RWPE1 (cell line): ENCODE data around the gene NRSN2.
"Not testable (repeated sequence)": the region's sequence is repeated elsewhere in the genome, so short reads cannot be mapped to it uniquely, and the experiment has no call there.

Source experiments
- CTCF ChIA-PET: fragments of 350-600 bp; sonication (Branson Sonifier 250); formaldehyde crosslinking; extraction: SDS; loops from one replicate; lab custom pipeline; 2021; lab: Yijun Ruan, JAX
- POLR2A ChIA-PET: fragments of 400-600 bp; formaldehyde crosslinking; extraction: SDS; loops from one replicate; lab custom pipeline; 2020; ENCODE audit warnings: antibody characterized with exemption; ENCODE audit not compliant: low non-redundant PET; lab: Yijun Ruan, JAX
- DNase-seq: peaks from one replicate; pipeline ENCODE4 v3.0.0; 2012; ENCODE audit warnings: low spot score
- H3K27ac ChIP-seq: fragments of 450-650 bp; 2 replicates; pipeline ENCODE4 v1.5.1; 2017
- CTCF ChIP-seq: fragments of 450-650 bp; conservative IDR thresholded peaks from 2 replicates; pipeline ENCODE4 v1.5.1; 2017; ENCODE audit warnings: low read depth, mild to moderate bottlenecking

Gene NRSN2

DNA sequence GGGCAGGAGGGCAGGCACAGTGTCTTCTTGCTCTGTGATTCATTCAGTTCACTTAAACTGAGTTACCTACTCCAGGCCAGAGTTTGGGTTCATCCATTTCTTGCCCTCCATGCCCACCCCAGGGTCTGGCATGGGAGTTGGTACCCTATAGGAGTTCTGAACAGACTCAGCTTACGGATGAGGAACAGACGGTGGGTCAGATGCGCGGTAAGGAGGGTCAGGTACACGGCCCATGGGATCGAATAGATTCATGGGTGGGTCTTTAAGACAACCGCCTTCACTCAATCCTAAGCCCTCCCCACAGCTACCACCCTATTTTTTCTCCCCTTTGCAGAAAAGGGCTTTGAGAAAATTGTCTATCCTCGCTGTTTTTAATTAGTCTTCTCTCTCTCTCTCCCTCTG, 20.6 kb downstream of the NRSN2 start:
- H3K27ac ChIP-seq: peak overlapping the region; percentile 65
- ChIA-PET CTCF (no interaction called here), POLR2A (no interaction called here)
- DNase-seq: no peak
- no peak for TF ChIP-seq CTCF

DNA sequence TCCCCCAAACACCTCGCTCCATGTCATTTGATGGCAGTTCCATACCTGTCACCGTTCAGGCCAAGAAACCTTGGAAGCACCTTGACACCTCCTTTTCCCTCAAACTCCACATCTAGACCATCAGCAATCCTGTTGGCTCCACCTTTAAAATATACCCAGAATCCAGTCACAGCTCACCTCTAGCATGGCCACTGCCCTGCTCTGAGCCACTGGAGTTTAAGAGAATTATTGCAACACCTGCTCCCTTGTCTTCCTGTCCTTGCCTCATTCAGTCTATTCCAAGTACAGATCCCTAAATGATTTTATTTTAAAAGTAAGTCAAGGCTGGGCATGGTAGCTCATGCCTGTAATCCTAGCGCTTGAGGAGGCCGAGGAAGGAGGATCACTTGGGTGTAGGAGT, 22.0 kb downstream of the NRSN2 start:
- peak overlapping the region; percentile 65 for H3K27ac ChIP-seq
- ChIA-PET POLR2A (interaction anchor here (3.6 kb wide), 1 partner anchor 12 kb away, joined by 24 read pairs; the partner anchor contains the start of gene TRIB3), CTCF (interaction anchor here (0.7 kb wide), 1 partner anchor 8 kb away, joined by 3 read pairs; no protein-coding TSS in a partner anchor)
- no peak for TF ChIP-seq CTCF
- DNase-seq: no peak

DNA sequence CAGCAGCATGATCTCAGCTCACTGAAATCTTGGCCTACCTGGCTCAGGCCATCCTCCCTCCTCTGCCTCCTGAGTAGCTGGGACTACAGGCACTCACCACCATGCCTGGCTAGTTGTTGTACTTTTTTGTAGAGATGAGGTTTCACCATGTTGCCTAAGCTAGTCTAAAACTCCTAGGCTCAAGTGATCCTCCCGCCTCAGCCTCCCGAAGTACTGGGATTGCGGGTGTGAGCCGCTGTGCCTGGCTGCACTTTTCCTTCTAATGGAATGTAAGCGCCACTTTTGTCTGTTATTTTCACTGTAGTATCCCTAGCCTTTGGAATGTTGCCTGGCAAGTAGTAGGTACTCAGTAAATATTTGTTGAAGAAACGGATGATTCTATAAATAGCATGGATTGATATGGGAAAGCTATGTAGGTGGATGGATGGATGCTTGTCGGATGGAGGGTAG, 23.3 kb downstream of the NRSN2 start:
- DNase-seq: no peak
- no peak for TF ChIP-seq CTCF
- POLR2A ChIA-PET: interaction anchor here (3.6 kb wide), 1 partner anchor 10 kb away, joined by 24 read pairs; the partner anchor contains the start of gene TRIB3
- peak overlapping the region; percentile 65 for H3K27ac ChIP-seq
- CTCF ChIA-PET: interaction anchor here (0.6 kb wide), 1 partner anchor 21 kb away, joined by 3 read pairs; no protein-coding TSS in a partner anchor

DNA sequence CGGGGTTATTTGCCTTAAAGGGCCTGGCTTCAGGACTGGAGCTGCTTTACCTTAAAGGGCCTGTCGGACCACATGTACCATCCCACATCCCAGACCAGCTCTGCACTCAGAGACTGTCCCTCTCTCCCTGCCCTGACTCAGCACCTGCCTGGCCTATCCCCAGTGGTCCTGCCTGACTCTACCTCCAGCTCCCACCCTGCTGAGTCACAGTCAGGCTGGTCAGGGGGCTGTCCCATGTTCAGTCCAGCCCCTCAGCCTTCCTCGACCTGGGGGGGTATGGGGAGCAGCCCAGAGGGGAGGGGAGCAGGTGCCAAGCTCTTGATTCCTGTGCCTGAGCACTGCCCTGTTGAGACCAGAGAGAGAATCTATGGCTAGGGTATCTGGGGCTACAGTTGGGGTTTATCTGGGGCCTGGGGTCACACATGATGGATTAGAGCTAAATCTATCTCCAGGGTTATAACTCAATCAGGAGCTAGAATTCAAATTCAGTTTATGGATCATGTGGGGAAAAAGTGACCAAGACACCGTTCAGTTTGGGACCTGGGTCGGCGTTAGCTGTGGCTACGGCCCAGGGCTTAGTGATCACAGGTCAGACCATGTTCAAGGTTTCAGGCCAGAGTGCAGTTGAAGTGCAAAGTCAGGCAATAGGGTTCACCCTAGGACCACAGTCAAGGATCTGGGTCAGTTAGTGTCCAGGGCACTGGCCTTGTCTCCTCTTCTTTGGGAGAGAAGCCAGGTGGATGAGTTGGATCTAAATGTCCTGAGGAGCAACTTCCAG, 24.3 kb downstream of the NRSN2 start:
- H3K27ac ChIP-seq: peak overlapping the region; percentile 94

GRCh38 chr20:371755-372542, 25.0 kb downstream of the NRSN2 start:
- peak; percentile 80 for DNase-seq
- ChIA-PET CTCF (interaction anchor here (0.5 to 1.9 kb wide), 5 partner anchors 9 to 43 kb away, joined by 3 to 10 read pairs (median 3); no protein-coding TSS in a partner anchor), POLR2A (interaction anchor here (0.8 to 3.6 kb wide), 6 partner anchors 8 to 36 kb away, joined by 3 to 24 read pairs (median 4); partner anchors contain the start of gene TRIB3)
- peak overlapping the region; percentile 94 for H3K27ac ChIP-seq
- TF ChIP-seq CTCF: no peak

More for the DNA sequence above, 24.3 kb downstream of the NRSN2 start:
- no peak for DNase-seq
- CTCF ChIA-PET: interaction anchor here (0.5 to 1.9 kb wide), 3 partner anchors 8 to 44 kb away, joined by 3 to 10 read pairs (median 3); no protein-coding TSS in a partner anchor
- no peak for TF ChIP-seq CTCF
- POLR2A ChIA-PET: interaction anchor here (1.4 to 3.6 kb wide), 4 partner anchors 9 to 14 kb away, joined by 4 to 24 read pairs (median 6); partner anchors contain the start of gene TRIB3

- ChIA-PET CTCF (interaction anchor here (0.6 to 1.9 kb wide), 3 partner anchors 10 to 29 kb away, joined by 3 to 10 read pairs (median 5); no protein-coding TSS in a partner anchor), POLR2A (interaction anchor here (0.8 to 3.6 kb wide), 5 partner anchors 8 to 35 kb away, joined by 3 to 24 read pairs (median 4); partner anchors contain the start of gene TRIB3)
- DNase-seq: not testable (repeated sequence)
- H3K27ac ChIP-seq: peak overlapping the region; percentile 94
Observed at GRCh38 chr20:372543-373082, 25.7 kb downstream of the NRSN2 start.
